Endothelial cell (in vitro differentiated cells): ENCODE results near the gene CHST13. TPM values are rescaled to one million over a fixed set of nuclear protein-coding genes. Genes with fewer than 3 reads are reported as not detected.

Experiments
- DNase-seq: peaks from one replicate; pipeline ENCODE4 v3.0.0; 2021; ENCODE audit warnings: low spot score
- H3K27ac Mint-ChIP-seq: one replicate; pipeline ENCODE4 v1.8.0; 2021; ENCODE audit warnings: mixed read lengths, inconsistent platforms; ENCODE audit not compliant: unreplicated experiment
- H3K27me3 Mint-ChIP-seq: one replicate; pipeline ENCODE4 v1.8.0; 2021; ENCODE audit warnings: mild to moderate bottlenecking, moderate library complexity, mixed read lengths, inconsistent platforms; ENCODE audit not compliant: unreplicated experiment
- H3K36me3 Mint-ChIP-seq: one replicate; pipeline ENCODE4 v1.8.0; 2021; ENCODE audit warnings: mild to moderate bottlenecking, low read depth, mixed read lengths, inconsistent platforms; ENCODE audit not compliant: unreplicated experiment
- H3K4me1 Mint-ChIP-seq: one replicate; pipeline ENCODE4 v1.8.0; 2021; ENCODE audit warnings: mild to moderate bottlenecking, mixed read lengths, inconsistent platforms; ENCODE audit not compliant: unreplicated experiment
- H3K4me3 Mint-ChIP-seq: one replicate; pipeline ENCODE4 v1.8.0; 2021; ENCODE audit warnings: mild to moderate bottlenecking, mixed read lengths, inconsistent platforms; ENCODE audit not compliant: unreplicated experiment
- H3K9me3 Mint-ChIP-seq: one replicate; pipeline ENCODE4 v1.8.0; 2021; ENCODE audit warnings: mixed read lengths, inconsistent platforms; ENCODE audit not compliant: unreplicated experiment
- CTCF ChIP-seq: fragments of 200-600 bp; sonication (generic); IDR thresholded peaks from one replicate; pipeline ENCODE4 v1.5.0; 2021; ENCODE audit warnings: antibody characterized with exemption; ENCODE audit not compliant: unreplicated experiment
- total RNA-seq: library from RNA; stranded (reverse); fragmentation: NEBNext Ultra II Directional; extraction: Animal tissue kit (Norgen Biotek cat#: 25700); gene quantifications from one replicate; pipeline ENCODE4 v1.2.1, GENCODE V29; 2021; ENCODE audit not compliant: unreplicated experiment

CHST13 gene
- total RNA-seq, 1 donor from 2014 or later = not detected

- DNase-seq = no peak
- H3K27me3 Mint-ChIP-seq = peaks cover 11% of the 10 kb centered on the region
- H3K27ac Mint-ChIP-seq = no peak overlapping the region
- no peaks in the 10 kb centered on the region for H3K9me3 Mint-ChIP-seq
- TF ChIP-seq CTCF = no peak
- no peak overlapping the region for H3K4me3 Mint-ChIP-seq
- H3K4me1 Mint-ChIP-seq = peaks cover 14% of the 10 kb centered on the region
- peaks cover 4% of the 10 kb centered on the region for H3K36me3 Mint-ChIP-seq
Observed at GRCh38 chr3:126485176-126485897, 38.6 kb upstream of the CHST13 start.

- no peak overlapping the region for H3K27ac Mint-ChIP-seq
- H3K4me1 Mint-ChIP-seq = peaks cover 14% of the 10 kb centered on the region
- H3K27me3 Mint-ChIP-seq = peaks cover 10% of the 10 kb centered on the region
- TF ChIP-seq CTCF = no peak
- H3K4me3 Mint-ChIP-seq = no peak overlapping the region
- peaks cover 4% of the 10 kb centered on the region for H3K36me3 Mint-ChIP-seq
- DNase-seq = no peak
- no peaks in the 10 kb centered on the region for H3K9me3 Mint-ChIP-seq
Observed at GRCh38 chr3:126485956-126486355, 38.0 kb upstream of the CHST13 start.

GRCh38 chr3:126486360-126486847, 37.6 kb upstream of the CHST13 start:
- DNase-seq = no peak
- no peaks in the 10 kb centered on the region for H3K9me3 Mint-ChIP-seq
- H3K4me1 Mint-ChIP-seq = peaks cover 14% of the 10 kb centered on the region

DNA sequence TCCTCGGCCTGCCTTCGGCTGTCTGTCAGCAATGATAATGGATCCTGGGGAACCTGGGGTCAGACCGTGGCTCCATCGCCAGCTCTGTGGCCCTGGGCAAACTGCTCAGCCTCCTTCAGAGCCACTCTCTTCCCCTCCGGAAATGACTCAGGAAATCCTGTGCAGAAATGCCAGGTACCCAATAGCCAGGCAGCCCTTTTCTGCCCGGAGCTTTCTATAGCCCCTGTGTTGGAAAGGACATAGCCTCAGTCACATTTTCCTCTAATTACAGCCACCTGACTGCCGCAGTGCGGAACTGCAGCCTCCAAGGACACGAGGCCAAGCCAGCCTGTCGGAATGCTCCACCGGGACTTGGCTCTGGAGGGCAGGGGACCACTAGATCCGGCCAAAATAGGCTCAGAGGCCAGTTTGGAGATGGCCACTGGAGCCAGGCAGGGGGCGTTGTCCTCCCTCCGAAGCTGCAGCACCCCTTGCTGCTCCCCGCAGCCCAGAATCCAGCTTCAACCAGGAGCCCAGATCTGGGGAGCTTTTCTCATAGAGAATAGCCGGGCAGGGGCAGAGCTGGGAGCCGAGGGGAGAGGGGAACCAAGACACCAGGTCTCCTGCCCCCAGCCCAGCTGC, 36.7 kb upstream of the CHST13 start:
- DNase-seq = peak; percentile 54
- no peak for TF ChIP-seq CTCF
- H3K27me3 Mint-ChIP-seq = peaks cover 11% of the 10 kb centered on the region
- no peak overlapping the region for H3K4me3 Mint-ChIP-seq
- H3K36me3 Mint-ChIP-seq = peaks cover 4% of the 10 kb centered on the region
- H3K27ac Mint-ChIP-seq = peak overlapping the region; percentile 66
- no peaks in the 10 kb centered on the region for H3K9me3 Mint-ChIP-seq
- H3K4me1 Mint-ChIP-seq = peaks cover 14% of the 10 kb centered on the region

More at GRCh38 chr3:126486360-126486847, 37.6 kb upstream of the CHST13 start:
- no peak for TF ChIP-seq CTCF
- no peak overlapping the region for H3K4me3 Mint-ChIP-seq
- H3K27ac Mint-ChIP-seq = no peak overlapping the region
- H3K36me3 Mint-ChIP-seq = peaks cover 4% of the 10 kb centered on the region
- peaks cover 9% of the 10 kb centered on the region for H3K27me3 Mint-ChIP-seq

DNA sequence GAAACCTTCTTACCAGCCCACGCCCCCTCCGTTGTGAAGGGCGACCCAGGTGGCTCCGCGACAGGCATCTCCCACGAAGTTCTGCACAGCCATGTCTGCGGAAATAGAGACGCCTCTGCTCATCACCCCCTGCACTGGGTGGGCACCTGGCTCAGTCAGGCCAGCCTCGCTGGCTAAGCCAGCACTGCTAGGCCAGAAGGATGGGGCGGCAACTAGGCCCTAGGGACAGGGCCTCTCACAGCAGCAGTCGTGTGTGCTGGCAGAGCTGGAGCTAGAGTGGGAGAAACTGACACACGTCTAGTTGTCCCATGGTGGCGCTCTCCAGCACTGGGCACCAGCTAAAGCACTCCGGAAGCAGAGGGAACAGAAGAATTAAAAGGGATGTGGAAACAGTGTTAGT, 35.8 kb upstream of the CHST13 start:
- TF ChIP-seq CTCF = no peak
- Mint-ChIP-seq H3K27me3 (peaks cover 10% of the 10 kb centered on the region), H3K27ac (no peak overlapping the region), H3K36me3 (peaks cover 4% of the 10 kb centered on the region), H3K4me3 (no peak overlapping the region), H3K9me3 (no peaks in the 10 kb centered on the region), H3K4me1 (peaks cover 14% of the 10 kb centered on the region)
- no peak for DNase-seq
